ENCODE results near the gene SPINK2.

DNA sequence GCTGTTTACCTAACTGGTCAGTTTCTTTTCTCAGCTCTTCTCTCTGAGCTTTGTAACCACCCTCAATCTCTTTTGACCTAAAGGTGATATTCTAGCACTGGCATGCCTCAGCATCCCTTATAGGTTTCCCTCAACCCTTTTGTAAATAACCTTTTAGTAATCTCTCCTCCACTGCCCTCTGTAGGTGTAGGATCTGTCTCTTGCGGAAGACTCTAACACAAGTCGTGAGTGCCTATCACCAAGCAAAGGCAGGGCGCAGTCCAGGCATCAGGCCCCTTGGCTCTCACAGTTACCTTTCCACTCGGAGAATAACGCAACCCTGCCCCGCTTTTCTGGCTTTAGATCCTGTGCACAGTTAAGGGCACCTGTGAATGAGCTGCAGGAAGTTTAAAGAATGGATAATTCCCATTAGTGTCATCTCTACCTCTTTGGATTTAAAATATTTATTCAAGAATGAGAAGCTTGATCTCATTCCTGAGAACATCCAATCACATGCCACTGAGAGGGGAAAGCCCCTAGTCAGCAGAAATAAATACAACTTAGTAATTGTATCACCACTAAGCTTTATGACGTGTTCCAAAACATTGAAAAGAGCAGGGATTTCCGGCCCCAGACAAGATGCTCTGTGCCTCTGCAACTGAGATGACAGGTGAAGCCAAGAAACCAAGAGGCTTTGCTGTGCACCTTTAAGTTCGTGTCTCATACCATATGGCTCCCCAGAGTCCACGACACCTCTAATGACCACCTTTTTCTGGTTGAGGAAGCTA is 58.8 kb downstream of the SPINK2 start:
- TF ChIP-seq, protein P1, sequence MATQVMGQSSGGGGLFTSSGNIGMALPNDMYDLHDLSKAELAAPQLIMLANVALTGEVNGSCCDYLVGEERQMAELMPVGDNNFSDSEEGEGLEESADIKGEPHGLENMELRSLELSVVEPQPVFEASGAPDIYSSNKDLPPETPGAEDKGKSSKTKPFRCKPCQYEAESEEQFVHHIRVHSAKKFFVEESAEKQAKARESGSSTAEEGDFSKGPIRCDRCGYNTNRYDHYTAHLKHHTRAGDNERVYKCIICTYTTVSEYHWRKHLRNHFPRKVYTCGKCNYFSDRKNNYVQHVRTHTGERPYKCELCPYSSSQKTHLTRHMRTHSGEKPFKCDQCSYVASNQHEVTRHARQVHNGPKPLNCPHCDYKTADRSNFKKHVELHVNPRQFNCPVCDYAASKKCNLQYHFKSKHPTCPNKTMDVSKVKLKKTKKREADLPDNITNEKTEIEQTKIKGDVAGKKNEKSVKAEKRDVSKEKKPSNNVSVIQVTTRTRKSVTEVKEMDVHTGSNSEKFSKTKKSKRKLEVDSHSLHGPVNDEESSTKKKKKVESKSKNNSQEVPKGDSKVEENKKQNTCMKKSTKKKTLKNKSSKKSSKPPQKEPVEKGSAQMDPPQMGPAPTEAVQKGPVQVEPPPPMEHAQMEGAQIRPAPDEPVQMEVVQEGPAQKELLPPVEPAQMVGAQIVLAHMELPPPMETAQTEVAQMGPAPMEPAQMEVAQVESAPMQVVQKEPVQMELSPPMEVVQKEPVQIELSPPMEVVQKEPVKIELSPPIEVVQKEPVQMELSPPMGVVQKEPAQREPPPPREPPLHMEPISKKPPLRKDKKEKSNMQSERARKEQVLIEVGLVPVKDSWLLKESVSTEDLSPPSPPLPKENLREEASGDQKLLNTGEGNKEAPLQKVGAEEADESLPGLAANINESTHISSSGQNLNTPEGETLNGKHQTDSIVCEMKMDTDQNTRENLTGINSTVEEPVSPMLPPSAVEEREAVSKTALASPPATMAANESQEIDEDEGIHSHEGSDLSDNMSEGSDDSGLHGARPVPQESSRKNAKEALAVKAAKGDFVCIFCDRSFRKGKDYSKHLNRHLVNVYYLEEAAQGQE (IDR thresholded peaks at IDR 0.05; ENCODE audit: low read depth): no peak
- TF ChIP-seq MAX (IDR thresholded peaks at IDR 0.05): no peak
- no peak for TF ChIP-seq TCF12 (IDR thresholded peaks at IDR 0.05; ENCODE audit: low read depth)
- TF ChIP-seq YY1 (IDR thresholded peaks at IDR 0.05; ENCODE audit: low read depth): no peak
